Neutrophil (primary cell): ENCODE data around the gene PPM1A.

ENCODE experiments used
- H3K27ac ChIP-seq: fragments of 200-600 bp; sonication (generic); 2 replicates; pipeline ENCODE4 v1.5.1; 2016; ENCODE audit warnings: mild to moderate bottlenecking, moderate library complexity
- H3K27me3 ChIP-seq: fragments of 200-600 bp; sonication (generic); 2 replicates; pipeline ENCODE4 v1.6.0; 2016; ENCODE audit warnings: mild to moderate bottlenecking
- H3K36me3 ChIP-seq: fragments of 200-600 bp; sonication (generic); 2 replicates; pipeline ENCODE4 v1.5.1; 2017
- H3K4me1 ChIP-seq, 2 experiments: fragments of 200-600 bp in 1 of 2; sonication (generic) in 1 of 2; 1 replicate in 1 of 2; 2 replicates in 1 of 2; pipeline versions ENCODE4 v1.5.1 to v1.6.1; 2013 to 2016; ENCODE audit warnings: low read depth in 1 of 2, low read length in 1 of 2, mild to moderate bottlenecking in 1 of 2, moderate library complexity in 1 of 2; ENCODE audit not compliant: control insufficient read depth in 1 of 2, insufficient read depth in 1 of 2
- H3K4me3 ChIP-seq, 2 experiments: fragments of 200-600 bp in 1 of 2; sonication (generic) in 1 of 2; 1 replicate in 1 of 2; 2 replicates in 1 of 2; pipeline ENCODE4 v1.5.1; 2013 to 2016; ENCODE audit warnings: low read depth in 1 of 2, low read length in 1 of 2, mild to moderate bottlenecking in 1 of 2, moderate library complexity in 1 of 2
- H3K9me3 ChIP-seq: fragments of 200-600 bp; sonication (generic); 2 replicates; pipeline ENCODE4 v1.5.1; 2016
- CTCF ChIP-seq: fragments of 200-600 bp; sonication (generic); IDR thresholded peaks from 2 replicates; pipeline ENCODE4 v1.5.1; 2016; ENCODE audit warnings: antibody characterized with exemption

PPM1A gene

DNA sequence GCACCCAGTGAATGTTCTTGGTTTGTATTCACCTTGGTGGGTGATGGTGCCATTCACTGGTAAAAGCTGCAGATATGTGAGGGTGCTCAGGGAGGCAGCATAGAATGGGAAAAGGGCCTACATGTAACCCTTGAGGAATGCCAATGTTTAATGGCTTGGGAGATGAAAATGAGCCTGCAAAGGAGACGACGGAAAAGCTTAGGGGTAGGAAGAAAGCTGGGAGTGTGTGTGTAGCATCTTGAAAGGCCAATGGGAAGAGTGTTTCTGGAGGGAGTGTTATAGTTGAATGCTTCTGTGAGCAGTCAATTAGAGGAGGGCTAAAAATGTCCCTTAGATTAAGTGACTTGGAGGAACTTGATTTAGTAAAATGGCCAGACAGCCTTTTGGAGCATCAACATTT is 24.9 kb downstream of the PPM1A start:
- Histone ChIP-seq H3K4me1 (peaks cover 16 to 18% of the 10 kb centered on the region in 2 experiments), H3K27ac (peak overlapping the region; percentile 49), H3K9me3 (no peaks in the 10 kb centered on the region), H3K4me3 (no peak overlapping the region), H3K36me3 (peaks cover 3% of the 10 kb centered on the region), H3K27me3 (no peaks in the 10 kb centered on the region)
- no peak for TF ChIP-seq CTCF

DNA sequence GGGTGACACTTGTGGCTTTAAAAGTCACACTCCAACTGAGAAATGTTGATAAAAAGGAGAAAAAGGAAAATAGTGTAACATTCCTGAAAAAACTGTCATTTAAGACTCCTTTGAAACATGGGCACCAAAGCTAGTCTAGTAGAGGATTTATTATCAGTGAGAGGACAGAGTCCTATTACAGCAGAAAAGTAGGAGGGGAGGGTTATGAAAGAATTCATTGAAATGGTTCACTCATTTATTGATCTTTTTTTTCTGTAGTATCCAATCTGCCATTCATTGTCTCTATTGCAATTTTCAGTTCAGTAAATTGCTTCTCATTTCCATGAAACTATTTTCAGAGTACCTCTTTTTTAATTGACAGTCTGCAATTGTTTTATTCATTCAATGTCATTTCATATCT is 25.4 kb downstream of the PPM1A start:
- no peak overlapping the region for H3K4me3 ChIP-seq
- H3K36me3 ChIP-seq, result peaks cover 7% of the 10 kb centered on the region
- peaks cover 16 to 18% of the 10 kb centered on the region in 2 experiments for H3K4me1 ChIP-seq
- no peak for TF ChIP-seq CTCF
- H3K27ac ChIP-seq, result no peak overlapping the region
- H3K27me3 ChIP-seq, result no peaks in the 10 kb centered on the region
- no peaks in the 10 kb centered on the region for H3K9me3 ChIP-seq

GRCh38 chr14:60275932-60276331 is 26.9 kb downstream of the PPM1A start:
- TF ChIP-seq CTCF, result no peak
- no peaks in the 10 kb centered on the region for H3K27me3 ChIP-seq
- no peaks in the 10 kb centered on the region for H3K9me3 ChIP-seq
- H3K27ac ChIP-seq, result no peak overlapping the region
- H3K4me3 ChIP-seq, result no peak overlapping the region
- H3K36me3 ChIP-seq, result peaks cover 10% of the 10 kb centered on the region
- peaks cover 16 to 18% of the 10 kb centered on the region in 2 experiments for H3K4me1 ChIP-seq

DNA sequence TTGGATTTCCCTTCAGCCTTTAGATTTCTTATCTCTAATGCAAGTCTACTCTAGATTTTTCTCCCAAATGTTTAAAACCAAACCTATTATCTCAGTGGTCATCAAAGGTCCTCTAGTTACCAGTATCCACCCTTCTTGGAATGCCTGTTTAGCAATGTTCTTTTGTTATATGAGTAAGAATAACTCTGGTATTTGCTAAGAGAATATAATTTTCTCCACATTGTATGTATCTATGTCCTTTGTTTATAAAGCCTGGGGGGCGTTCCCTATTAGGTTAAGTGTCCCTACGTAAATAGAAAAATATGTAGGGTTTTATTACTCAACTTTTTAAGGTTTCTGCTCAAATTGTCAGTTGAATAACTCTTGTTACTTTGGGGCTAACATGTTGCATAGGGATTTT is 27.3 kb downstream of the PPM1A start:
- Histone ChIP-seq H3K4me3 (no peak overlapping the region), H3K36me3 (peaks cover 10% of the 10 kb centered on the region), H3K4me1 (peaks cover 16 to 18% of the 10 kb centered on the region in 2 experiments), H3K27me3 (no peaks in the 10 kb centered on the region), H3K27ac (no peak overlapping the region), H3K9me3 (no peaks in the 10 kb centered on the region)
- no peak for TF ChIP-seq CTCF

DNA sequence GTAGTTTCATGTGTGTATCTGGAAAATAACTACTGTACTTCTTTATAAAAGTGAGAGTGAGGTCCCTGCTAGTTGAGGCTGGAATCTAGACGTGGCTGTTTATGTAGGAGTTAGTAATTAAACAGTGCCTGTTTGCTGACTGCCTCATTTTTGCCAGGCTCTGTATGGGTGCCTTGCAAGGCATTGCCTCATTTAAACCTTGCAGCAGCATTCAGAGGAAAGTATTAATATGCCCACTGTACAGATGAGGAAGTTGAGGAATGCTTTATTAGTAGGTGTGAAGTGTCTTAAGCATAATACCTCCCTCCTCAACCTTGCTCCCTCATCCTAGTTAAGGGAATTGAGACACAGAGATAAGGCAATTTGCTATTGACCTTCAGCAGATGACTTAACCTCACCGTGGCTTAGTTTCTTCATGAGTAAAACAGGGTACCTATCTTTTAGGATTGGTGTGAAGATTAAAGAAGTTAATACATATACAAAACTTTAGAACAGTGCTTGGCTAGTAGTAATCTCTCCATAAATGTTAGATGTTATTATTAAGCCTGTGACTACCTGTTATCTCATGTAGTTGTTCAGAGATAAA is 28.7 kb downstream of the PPM1A start:
- Histone ChIP-seq H3K9me3 (no peaks in the 10 kb centered on the region), H3K27ac (no peak overlapping the region), H3K4me3 (no peak overlapping the region), H3K27me3 (no peaks in the 10 kb centered on the region), H3K4me1 (peaks cover 16 to 18% of the 10 kb centered on the region in 2 experiments), H3K36me3 (peaks cover 15% of the 10 kb centered on the region)
- no peak for TF ChIP-seq CTCF

GRCh38 chr14:60278350-60278749 is 29.3 kb downstream of the PPM1A start:
- TF ChIP-seq CTCF, result no peak
- peaks cover 10 to 12% of the 10 kb centered on the region in 2 experiments for H3K4me1 ChIP-seq
- H3K27me3 ChIP-seq, result no peaks in the 10 kb centered on the region
- peak overlapping the region; percentile 10 for H3K27ac ChIP-seq
- no peak overlapping the region for H3K4me3 ChIP-seq
- no peaks in the 10 kb centered on the region for H3K9me3 ChIP-seq
- peaks cover 21% of the 10 kb centered on the region for H3K36me3 ChIP-seq
